ENCODE data around the gene FAM13B. TPM values are rescaled to one million over a fixed set of nuclear protein-coding genes. Genes with fewer than 3 reads are reported as not detected.

FAM13B gene
- total RNA-seq, 1 experiment from 2014 or later = 13.6 TPM

GRCh38 chr5:137888466-137888862, 144.4 kb downstream of the FAM13B start (continued):
- TF ChIP-seq, protein P1, sequence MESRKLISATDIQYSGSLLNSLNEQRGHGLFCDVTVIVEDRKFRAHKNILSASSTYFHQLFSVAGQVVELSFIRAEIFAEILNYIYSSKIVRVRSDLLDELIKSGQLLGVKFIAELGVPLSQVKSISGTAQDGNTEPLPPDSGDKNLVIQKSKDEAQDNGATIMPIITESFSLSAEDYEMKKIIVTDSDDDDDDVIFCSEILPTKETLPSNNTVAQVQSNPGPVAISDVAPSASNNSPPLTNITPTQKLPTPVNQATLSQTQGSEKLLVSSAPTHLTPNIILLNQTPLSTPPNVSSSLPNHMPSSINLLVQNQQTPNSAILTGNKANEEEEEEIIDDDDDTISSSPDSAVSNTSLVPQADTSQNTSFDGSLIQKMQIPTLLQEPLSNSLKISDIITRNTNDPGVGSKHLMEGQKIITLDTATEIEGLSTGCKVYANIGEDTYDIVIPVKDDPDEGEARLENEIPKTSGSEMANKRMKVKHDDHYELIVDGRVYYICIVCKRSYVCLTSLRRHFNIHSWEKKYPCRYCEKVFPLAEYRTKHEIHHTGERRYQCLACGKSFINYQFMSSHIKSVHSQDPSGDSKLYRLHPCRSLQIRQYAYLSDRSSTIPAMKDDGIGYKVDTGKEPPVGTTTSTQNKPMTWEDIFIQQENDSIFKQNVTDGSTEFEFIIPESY (IDR thresholded peaks at IDR 0.05; ENCODE audit: extremely low read depth, insufficient replicate concordance, low read length) = no peak
- TF ChIP-seq SRF (IDR thresholded peaks at IDR 0.05; ENCODE audit: low read depth) = no peak
- no peak for TF ChIP-seq ZFX (IDR thresholded peaks at IDR 0.05)
- TF ChIP-seq, protein P2, sequence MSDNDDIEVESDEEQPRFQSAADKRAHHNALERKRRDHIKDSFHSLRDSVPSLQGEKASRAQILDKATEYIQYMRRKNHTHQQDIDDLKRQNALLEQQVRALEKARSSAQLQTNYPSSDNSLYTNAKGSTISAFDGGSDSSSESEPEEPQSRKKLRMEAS (IDR thresholded peaks at IDR 0.05) = no peak
- no peak for TF ChIP-seq YY1 (IDR thresholded peaks at IDR 0.05; ENCODE audit: extremely low read depth, insufficient replicate concordance, low read depth, low read length)
- no peak for TF ChIP-seq SIN3A (IDR thresholded peaks at IDR 0.05; ENCODE audit: low read depth)
- TF ChIP-seq FOSL1 (IDR thresholded peaks at IDR 0.05; ENCODE audit: low read depth) = no peak
- TF ChIP-seq RAD21 (IDR thresholded peaks at IDR 0.05; ENCODE audit: low read depth) = no peak
- no peak for TF ChIP-seq EZH2phosphoT487 (IDR thresholded peaks at IDR 0.05; ENCODE audit: borderline replicate concordance)
- no peak for TF ChIP-seq ELF1 (IDR thresholded peaks at IDR 0.05; ENCODE audit: borderline replicate concordance, low read depth)
- TF ChIP-seq EGR1 (IDR thresholded peaks at IDR 0.05; ENCODE audit: low read depth) = no peak
- TF ChIP-seq CBX3 (IDR thresholded peaks at IDR 0.05; ENCODE audit: low read depth) = no peak
- no peak for TF ChIP-seq JUND (IDR thresholded peaks at IDR 0.05)
- TF ChIP-seq EZH2 (IDR thresholded peaks at IDR 0.05) = no peak
- TF ChIP-seq TCF7L2 (IDR thresholded peaks at IDR 0.05; ENCODE audit: borderline replicate concordance, extremely low read depth, insufficient read depth, insufficient read length) = no peak

Other genes with a start within 250 kb of the FAM13B start
- not detected for gene MYOT, start 165.2 kb downstream of the FAM13B start, total RNA-seq (2021; ENCODE audit: unreplicated experiment)
- not detected for gene PKD2L2, start 143.6 kb downstream of the FAM13B start, total RNA-seq (2021; ENCODE audit: unreplicated experiment)
- not detected for gene WNT8A, start 51.0 kb upstream of the FAM13B start, total RNA-seq (2021; ENCODE audit: unreplicated experiment)
- 3.1 TPM for gene NME5, start 106.3 kb upstream of the FAM13B start, total RNA-seq (2021; ENCODE audit: unreplicated experiment)
- 80.8 TPM for gene BRD8, start 145.6 kb upstream of the FAM13B start, total RNA-seq (2021; ENCODE audit: unreplicated experiment)
- gene KIF20A, start 146.0 kb upstream of the FAM13B start, total RNA-seq (2021; ENCODE audit: unreplicated experiment) = 74.2 TPM
- gene CDC23, start 180.2 kb upstream of the FAM13B start, total RNA-seq (2021; ENCODE audit: unreplicated experiment) = 40.0 TPM
- not detected for gene GFRA3, start 241.5 kb upstream of the FAM13B start, total RNA-seq (2021; ENCODE audit: unreplicated experiment)